KMS-11 (cell line): ENCODE data around the gene TRAF3IP1.

Source experiments
- H2AFZ ChIP-seq: fragments of 200-600 bp; sonication (generic); 2 replicates; pipeline ENCODE4 v1.6.1; 2016; ENCODE audit warnings: antibody characterized with exemption, mixed run types, low read depth
- H3K27ac ChIP-seq: fragments of 200-600 bp; sonication (generic); 2 replicates; pipeline ENCODE4 v1.6.1; 2016; ENCODE audit warnings: mild to moderate bottlenecking, mixed run types
- H3K27me3 ChIP-seq: fragments of 200-600 bp; sonication (generic); 2 replicates; pipeline ENCODE4 v1.6.1; 2017; ENCODE audit warnings: mild to moderate bottlenecking, low read depth, mixed run types, moderate library complexity; ENCODE audit not compliant: insufficient read depth
- H3K36me3 ChIP-seq: fragments of 200-600 bp; sonication (generic); 2 replicates; pipeline ENCODE4 v1.6.1; 2017; ENCODE audit warnings: mild to moderate bottlenecking, mixed run types; ENCODE audit not compliant: insufficient read depth
- H3K4me1 ChIP-seq: fragments of 200-600 bp; sonication (generic); 2 replicates; pipeline ENCODE4 v1.6.1; 2016; ENCODE audit warnings: mild to moderate bottlenecking, low read depth, mixed run types; ENCODE audit not compliant: poor library complexity, severe bottlenecking
- H3K4me2 ChIP-seq: fragments of 200-600 bp; sonication (generic); 2 replicates; pipeline ENCODE4 v1.7.0; 2016; ENCODE audit warnings: mild to moderate bottlenecking, mixed run types
- H3K4me3 ChIP-seq: fragments of 200-600 bp; sonication (generic); IDR thresholded peaks from 2 replicates; pipeline ENCODE4 v1.6.1; 2017; ENCODE audit warnings: low read depth, low read length, mixed read lengths; ENCODE audit not compliant: insufficient read depth
- H3K79me2 ChIP-seq: fragments of 200-600 bp; sonication (generic); 2 replicates; pipeline ENCODE4 v1.6.1; 2016; ENCODE audit warnings: low read depth, mixed run types; ENCODE audit not compliant: insufficient read depth
- H3K9ac ChIP-seq: fragments of 200-600 bp; sonication (generic); 2 replicates; pipeline ENCODE4 v1.6.1; 2016; ENCODE audit warnings: mild to moderate bottlenecking, mixed run types
- H4K20me1 ChIP-seq: fragments of 200-600 bp; sonication (generic); 2 replicates; pipeline ENCODE4 v1.6.1; 2016; ENCODE audit warnings: mild to moderate bottlenecking, mixed run types; ENCODE audit not compliant: insufficient read depth
- TF ChIP-seq, protein P1 (sequence below): fragments of 200-600 bp; sonication (generic); conservative IDR thresholded peaks from 2 replicates; pipeline ENCODE4 v1.6.1; 2017; ENCODE audit warnings: low read depth, mild to moderate bottlenecking, antibody characterized with exemption, low read length, moderate library complexity, mixed read lengths

TRAF3IP1 gene

GRCh38 chr2:238302087-238302486, 18.2 kb upstream of the TRAF3IP1 start:
- no peak overlapping the region for H3K4me3 ChIP-seq
- H3K4me1 ChIP-seq: no peaks in the 10 kb centered on the region
- TF ChIP-seq, protein P1, sequence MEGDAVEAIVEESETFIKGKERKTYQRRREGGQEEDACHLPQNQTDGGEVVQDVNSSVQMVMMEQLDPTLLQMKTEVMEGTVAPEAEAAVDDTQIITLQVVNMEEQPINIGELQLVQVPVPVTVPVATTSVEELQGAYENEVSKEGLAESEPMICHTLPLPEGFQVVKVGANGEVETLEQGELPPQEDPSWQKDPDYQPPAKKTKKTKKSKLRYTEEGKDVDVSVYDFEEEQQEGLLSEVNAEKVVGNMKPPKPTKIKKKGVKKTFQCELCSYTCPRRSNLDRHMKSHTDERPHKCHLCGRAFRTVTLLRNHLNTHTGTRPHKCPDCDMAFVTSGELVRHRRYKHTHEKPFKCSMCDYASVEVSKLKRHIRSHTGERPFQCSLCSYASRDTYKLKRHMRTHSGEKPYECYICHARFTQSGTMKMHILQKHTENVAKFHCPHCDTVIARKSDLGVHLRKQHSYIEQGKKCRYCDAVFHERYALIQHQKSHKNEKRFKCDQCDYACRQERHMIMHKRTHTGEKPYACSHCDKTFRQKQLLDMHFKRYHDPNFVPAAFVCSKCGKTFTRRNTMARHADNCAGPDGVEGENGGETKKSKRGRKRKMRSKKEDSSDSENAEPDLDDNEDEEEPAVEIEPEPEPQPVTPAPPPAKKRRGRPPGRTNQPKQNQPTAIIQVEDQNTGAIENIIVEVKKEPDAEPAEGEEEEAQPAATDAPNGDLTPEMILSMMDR: no peak
- H3K27ac ChIP-seq: no peak overlapping the region
- no peaks in the 10 kb centered on the region for H3K79me2 ChIP-seq
- no peak overlapping the region for H3K9ac ChIP-seq
- H3K4me2 ChIP-seq: no peak overlapping the region
- no peak overlapping the region for H2AFZ ChIP-seq
- H3K36me3 ChIP-seq: no peaks in the 10 kb centered on the region
- 0 out of 2 replicates have a peak, but pooled peaks cover 1% of the 10 kb centered on the region for H3K27me3 ChIP-seq
- no peaks in the 10 kb centered on the region for H4K20me1 ChIP-seq

DNA sequence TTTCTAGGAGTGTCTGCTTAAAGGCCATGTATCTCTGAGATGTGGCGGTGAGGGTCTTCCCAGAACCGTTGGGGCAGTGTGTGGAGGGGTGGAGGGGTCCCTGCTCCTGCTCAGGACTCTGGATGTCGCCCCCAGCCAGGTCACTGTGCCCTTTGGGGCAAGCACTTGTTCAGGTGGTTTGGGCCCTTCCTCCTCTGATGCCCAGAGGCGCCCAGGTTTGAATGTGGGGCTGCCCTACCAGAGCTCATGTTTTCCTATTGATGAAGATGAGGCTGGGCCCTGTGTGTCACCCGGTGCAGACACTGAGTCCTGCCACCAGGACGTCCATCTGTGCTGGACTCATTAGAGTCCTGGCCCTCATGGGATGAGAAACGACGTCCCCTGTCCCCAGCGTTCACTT, 17.6 kb upstream of the TRAF3IP1 start:
- TF ChIP-seq, protein P1: no peak
- no peaks in the 10 kb centered on the region for H3K79me2 ChIP-seq
- no peak overlapping the region for H3K4me3 ChIP-seq
- no peak overlapping the region for H2AFZ ChIP-seq
- no peak overlapping the region for H3K4me2 ChIP-seq
- no peak overlapping the region for H3K27ac ChIP-seq
- H3K36me3 ChIP-seq: no peaks in the 10 kb centered on the region
- H3K9ac ChIP-seq: no peak overlapping the region
- H3K4me1 ChIP-seq: no peaks in the 10 kb centered on the region
- H3K27me3 ChIP-seq: no peaks in the 10 kb centered on the region
- no peaks in the 10 kb centered on the region for H4K20me1 ChIP-seq

DNA sequence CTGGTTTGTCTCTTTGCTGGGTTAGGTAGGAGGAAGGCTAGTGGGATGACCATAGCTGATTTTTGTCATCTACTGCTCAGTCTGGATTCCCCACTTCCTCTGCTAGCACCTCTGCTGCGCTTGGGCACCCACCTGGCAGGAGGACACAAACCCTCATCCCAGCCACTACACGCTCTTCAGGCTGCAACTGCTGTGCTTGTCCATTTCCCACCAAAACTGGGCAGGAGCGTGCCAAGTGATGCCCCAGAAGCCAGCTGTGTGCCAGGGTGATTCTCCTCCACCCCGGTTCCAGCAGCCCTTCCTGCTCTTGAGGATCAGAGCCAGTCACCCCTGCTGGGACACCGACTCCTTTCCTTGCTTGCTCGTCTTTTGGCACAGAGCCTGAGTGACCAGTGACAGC, 16.2 kb upstream of the TRAF3IP1 start:
- H3K27ac ChIP-seq: no peak overlapping the region
- TF ChIP-seq, protein P1: no peak
- H3K4me2 ChIP-seq: no peak overlapping the region
- no peaks in the 10 kb centered on the region for H3K27me3 ChIP-seq
- H3K4me1 ChIP-seq: no peaks in the 10 kb centered on the region
- no peaks in the 10 kb centered on the region for H4K20me1 ChIP-seq
- H3K4me3 ChIP-seq: no peak overlapping the region
- no peaks in the 10 kb centered on the region for H3K79me2 ChIP-seq
- no peak overlapping the region for H3K9ac ChIP-seq
- H2AFZ ChIP-seq: no peak overlapping the region
- no peaks in the 10 kb centered on the region for H3K36me3 ChIP-seq

- Histone ChIP-seq H3K4me3 (no peak overlapping the region), H3K9ac (no peak overlapping the region), H4K20me1 (no peaks in the 10 kb centered on the region), H3K27me3 (no peaks in the 10 kb centered on the region), H2AFZ (no peak overlapping the region), H3K79me2 (no peaks in the 10 kb centered on the region), H3K4me2 (no peak overlapping the region), H3K4me1 (no peaks in the 10 kb centered on the region), H3K36me3 (no peaks in the 10 kb centered on the region), H3K27ac (no peak overlapping the region)
- TF ChIP-seq, protein P1: no peak
Measured at GRCh38 chr2:238305092-238305862, 15.0 kb upstream of the TRAF3IP1 start.
